Astrocyte (in vitro differentiated cells and primary cell): Measurements from ENCODE around the gene C1QL4.

Source experiments
- EZH2 ChIP-seq: IDR thresholded peaks from 2 replicates; pipeline ENCODE4 v1.6.1; 2012; ENCODE audit warnings: mild to moderate bottlenecking, low read length, inconsistent platforms; ENCODE audit not compliant: insufficient read depth
- TF ChIP-seq, protein P1 (sequence below): IDR thresholded peaks from 2 replicates; pipeline ENCODE4 v1.5.1; 2011; ENCODE audit warnings: low read depth, mild to moderate bottlenecking, inconsistent platforms, low read length, moderate library complexity; ENCODE audit not compliant: insufficient read depth

DNA sequence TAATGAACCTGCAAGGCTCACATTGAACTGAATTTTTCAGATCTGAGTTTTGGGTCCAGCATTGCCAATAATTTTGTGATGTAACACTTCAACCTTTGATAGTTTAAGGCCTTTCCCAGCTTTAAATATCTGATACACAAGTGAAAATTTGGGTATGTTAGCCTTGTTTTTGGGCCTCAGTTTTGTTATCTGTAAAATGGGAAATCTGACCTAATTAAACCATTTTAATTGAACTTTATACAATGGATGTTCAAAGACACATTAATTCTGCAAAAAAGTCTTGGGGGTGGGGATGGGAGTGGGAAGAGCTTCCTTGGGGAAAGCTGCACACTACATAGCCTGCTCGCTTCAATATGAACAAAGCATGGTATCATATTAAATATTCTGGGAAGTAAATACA lies 25.1 kb upstream of the C1QL4 start:
- TF ChIP-seq, protein P1, sequence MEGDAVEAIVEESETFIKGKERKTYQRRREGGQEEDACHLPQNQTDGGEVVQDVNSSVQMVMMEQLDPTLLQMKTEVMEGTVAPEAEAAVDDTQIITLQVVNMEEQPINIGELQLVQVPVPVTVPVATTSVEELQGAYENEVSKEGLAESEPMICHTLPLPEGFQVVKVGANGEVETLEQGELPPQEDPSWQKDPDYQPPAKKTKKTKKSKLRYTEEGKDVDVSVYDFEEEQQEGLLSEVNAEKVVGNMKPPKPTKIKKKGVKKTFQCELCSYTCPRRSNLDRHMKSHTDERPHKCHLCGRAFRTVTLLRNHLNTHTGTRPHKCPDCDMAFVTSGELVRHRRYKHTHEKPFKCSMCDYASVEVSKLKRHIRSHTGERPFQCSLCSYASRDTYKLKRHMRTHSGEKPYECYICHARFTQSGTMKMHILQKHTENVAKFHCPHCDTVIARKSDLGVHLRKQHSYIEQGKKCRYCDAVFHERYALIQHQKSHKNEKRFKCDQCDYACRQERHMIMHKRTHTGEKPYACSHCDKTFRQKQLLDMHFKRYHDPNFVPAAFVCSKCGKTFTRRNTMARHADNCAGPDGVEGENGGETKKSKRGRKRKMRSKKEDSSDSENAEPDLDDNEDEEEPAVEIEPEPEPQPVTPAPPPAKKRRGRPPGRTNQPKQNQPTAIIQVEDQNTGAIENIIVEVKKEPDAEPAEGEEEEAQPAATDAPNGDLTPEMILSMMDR, result no peak
- TF ChIP-seq EZH2, result no peak
